ENCODE data around the gene ZNF837. TPM values are rescaled to one million over a fixed set of nuclear protein-coding genes. Genes with fewer than 3 reads are reported as not detected.
A peak's percentile ranks its signal among the peaks of the same experiment; 100 is the strongest.

The ZNF837 gene
- total RNA-seq, 2 donors from 2014 or later, result 1.8 to 2.6 TPM

DNA sequence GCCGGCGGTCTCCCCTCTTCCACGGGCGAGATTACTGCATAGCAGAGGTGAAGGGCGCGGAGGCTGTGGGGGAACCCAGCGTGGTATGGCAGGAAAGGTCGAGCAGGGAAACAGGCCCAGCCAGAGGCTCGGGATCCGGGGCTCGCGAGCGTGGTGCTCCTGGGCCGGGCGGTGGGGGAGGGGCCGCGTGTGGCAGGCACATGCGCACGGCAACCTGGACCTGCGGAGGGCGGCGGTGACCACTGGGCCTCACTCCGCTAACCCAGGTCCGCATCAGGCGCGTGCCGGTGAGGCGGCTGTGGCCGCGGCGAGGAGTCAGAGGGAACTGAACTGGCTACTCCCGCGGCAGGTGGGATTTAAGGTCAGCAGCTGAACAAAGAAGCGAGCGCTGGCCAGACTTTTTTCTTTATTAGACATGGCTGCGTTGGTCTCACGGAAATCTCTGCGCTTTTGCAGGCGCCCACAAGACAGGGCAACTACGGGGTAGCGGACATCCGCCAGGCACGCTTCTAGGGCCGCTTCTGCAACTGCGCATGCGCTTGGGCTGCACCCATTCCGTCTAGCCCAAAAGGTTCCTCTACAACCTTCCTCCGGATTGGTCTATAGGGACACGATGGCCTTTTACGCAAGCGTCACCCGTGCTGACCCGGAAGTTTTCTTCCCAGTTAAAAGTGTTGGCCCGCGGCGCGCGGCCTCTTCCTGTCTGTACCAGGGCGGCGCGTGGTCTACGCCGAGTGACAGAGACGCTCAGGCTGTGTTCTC is 5.9 kb upstream of the ZNF837 start, which contains the start of gene RPS5:
Gene RPS5 (plus strand): TSS at position 694 of the 762 bp plus-strand sequence. CDS start 869 bp downstream, outside the sequence.
- no peaks in the 10 kb centered on the region for H3K9me3 ChIP-seq
- TF ChIP-seq, protein P1, sequence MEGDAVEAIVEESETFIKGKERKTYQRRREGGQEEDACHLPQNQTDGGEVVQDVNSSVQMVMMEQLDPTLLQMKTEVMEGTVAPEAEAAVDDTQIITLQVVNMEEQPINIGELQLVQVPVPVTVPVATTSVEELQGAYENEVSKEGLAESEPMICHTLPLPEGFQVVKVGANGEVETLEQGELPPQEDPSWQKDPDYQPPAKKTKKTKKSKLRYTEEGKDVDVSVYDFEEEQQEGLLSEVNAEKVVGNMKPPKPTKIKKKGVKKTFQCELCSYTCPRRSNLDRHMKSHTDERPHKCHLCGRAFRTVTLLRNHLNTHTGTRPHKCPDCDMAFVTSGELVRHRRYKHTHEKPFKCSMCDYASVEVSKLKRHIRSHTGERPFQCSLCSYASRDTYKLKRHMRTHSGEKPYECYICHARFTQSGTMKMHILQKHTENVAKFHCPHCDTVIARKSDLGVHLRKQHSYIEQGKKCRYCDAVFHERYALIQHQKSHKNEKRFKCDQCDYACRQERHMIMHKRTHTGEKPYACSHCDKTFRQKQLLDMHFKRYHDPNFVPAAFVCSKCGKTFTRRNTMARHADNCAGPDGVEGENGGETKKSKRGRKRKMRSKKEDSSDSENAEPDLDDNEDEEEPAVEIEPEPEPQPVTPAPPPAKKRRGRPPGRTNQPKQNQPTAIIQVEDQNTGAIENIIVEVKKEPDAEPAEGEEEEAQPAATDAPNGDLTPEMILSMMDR (IDR thresholded peaks at IDR 0.05), result no peak
- intact Hi-C loops (cut with DNase I), result no loop called here
- H3K36me3 ChIP-seq, result peaks cover 7% of the 10 kb centered on the region
- peak within 1 kb of the TSS; percentile 85 for H3K4me3 ChIP-seq
- peak; percentile 98 for DNase-seq
- peak within 1 kb of the TSS; percentile 85 to 91 for H3K9ac ChIP-seq (ENCODE audit: low read depth in 2 of 2, low read length in 2 of 2)
- no peaks in the 10 kb centered on the region for H3K27me3 ChIP-seq
- peaks cover 6% of the 10 kb centered on the region for H3K4me1 ChIP-seq
- H3K27ac ChIP-seq, result peak within 1 kb of the TSS; percentile 94

DNA sequence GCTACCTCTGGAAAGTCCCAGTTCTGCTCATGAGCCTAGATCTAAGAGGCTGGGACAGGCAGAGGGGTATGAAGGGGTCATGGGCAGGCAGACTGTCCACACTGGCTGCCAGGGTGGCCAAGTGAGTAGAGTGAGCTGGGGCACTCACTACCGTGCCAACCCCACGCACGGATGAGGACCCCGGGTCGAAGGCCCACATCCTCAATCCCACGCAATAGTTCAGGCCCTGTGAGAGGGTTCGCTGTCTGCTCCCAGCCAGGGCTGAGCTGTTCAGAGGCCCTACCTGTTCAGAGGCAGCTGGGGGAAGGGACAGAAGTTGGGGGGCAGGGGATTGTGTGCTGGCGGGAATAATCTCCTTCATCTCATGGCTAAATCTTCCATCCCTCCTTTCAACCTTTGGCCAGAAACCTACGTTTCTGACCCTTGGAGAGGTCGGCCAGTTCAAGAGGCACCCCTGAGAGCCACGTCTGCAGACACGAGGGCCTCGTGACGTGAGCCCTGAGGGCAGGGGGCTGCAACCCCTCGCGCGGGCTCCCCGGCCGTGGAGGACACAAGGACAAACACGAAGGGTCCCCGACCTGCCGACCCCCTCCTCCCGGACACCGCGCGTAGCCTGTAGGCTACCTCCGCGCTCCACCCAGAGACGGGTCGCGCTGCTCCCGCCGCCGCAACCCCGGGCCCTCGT is 5.2 kb upstream of the ZNF837 start:
- Histone ChIP-seq H3K27me3 (no peaks in the 10 kb centered on the region), H3K4me1 (peaks cover 6% of the 10 kb centered on the region), H3K9ac (ENCODE audit: low read depth in 2 of 2, low read length in 2 of 2) (peak overlapping the region; percentile 85 to 91), H3K9me3 (no peaks in the 10 kb centered on the region), H3K4me3 (peak overlapping the region; percentile 85), H3K27ac (peak overlapping the region; percentile 94), H3K36me3 (peaks cover under 1% of the 10 kb centered on the region)
- intact Hi-C loops (cut with DNase I), result no loop called here
- TF ChIP-seq, protein P1 (IDR thresholded peaks at IDR 0.05), result no peak
- no peak for DNase-seq

DNA sequence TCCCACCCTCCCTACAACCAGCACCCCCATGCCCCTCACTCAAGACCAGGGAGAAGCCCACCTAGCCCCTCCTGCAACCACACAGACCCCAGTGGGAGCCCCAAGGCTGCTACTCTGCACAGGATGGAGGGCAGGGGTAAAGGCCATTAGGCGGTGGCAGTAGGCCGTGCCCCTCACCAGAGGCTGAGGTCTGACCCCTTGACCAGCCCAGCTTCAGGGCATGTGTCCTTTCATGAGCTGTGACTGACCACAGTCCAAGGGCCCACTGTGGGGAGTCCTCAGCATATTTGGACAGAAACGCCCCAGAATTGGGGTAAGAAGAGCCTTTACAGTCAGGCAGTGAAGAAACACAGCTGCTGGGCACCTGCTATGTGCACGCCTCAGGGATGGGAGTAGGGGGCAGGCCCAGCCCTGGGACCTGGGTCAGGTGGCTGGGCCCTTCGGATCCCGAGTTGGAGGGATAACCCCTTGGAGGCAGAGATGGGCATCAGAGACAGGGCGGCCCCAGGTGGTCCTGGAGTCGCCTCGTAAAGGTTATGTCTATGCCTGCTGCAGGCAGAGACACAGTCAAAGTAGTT is 4.6 kb upstream of the ZNF837 start:
- Histone ChIP-seq H3K36me3 (no peaks in the 10 kb centered on the region), H3K9ac (ENCODE audit: low read depth in 2 of 2, low read length in 2 of 2) (peak overlapping the region; percentile 85 to 91), H3K27me3 (no peaks in the 10 kb centered on the region), H3K4me1 (peaks cover 6% of the 10 kb centered on the region), H3K9me3 (no peaks in the 10 kb centered on the region), H3K4me3 (no peak overlapping the region), H3K27ac (peak overlapping the region; percentile 94)
- no peak for DNase-seq
- TF ChIP-seq, protein P1 (IDR thresholded peaks at IDR 0.05), result no peak
- intact Hi-C loops (cut with DNase I), result no loop called here

DNA sequence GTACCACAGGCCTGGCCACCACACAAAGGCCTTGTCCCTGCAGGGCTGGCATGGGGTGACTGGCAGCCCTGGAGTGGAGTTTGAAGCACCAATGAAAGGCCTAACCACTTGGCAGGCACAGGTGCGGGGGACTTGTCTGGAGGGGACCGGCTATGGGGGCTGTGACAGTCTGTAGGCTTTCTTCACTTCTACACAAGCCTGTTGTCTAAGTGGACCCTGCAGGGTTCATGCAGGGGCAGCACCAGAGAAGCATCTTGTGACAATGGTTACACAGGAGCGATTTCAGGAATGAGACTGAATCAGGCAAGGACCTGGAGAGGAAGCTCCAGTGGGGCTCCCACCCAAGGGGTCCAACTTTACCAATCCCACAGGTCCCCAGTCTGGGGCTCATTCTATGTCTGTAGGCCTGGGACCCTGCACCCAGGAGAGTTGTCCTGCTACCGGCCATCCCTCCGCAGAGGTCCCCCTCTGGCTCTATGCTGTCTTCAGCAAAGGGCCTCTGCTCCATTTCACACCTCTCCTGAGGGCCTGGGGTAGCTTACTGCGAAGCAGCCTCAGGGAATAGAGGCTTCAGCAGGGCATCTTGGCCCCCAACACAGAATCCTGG is 2.3 kb upstream of the ZNF837 start:
- H3K9ac ChIP-seq (ENCODE audit: low read depth in 2 of 2, low read length in 2 of 2), result no peak overlapping the region
- H3K4me1 ChIP-seq, result peaks cover 9% of the 10 kb centered on the region
- intact Hi-C loops (cut with DNase I), result no loop called here
- no peaks in the 10 kb centered on the region for H3K9me3 ChIP-seq
- no peak for DNase-seq
- H3K27me3 ChIP-seq, result no peaks in the 10 kb centered on the region
- H3K4me3 ChIP-seq, result no peak overlapping the region
- no peak overlapping the region for H3K27ac ChIP-seq
- H3K36me3 ChIP-seq, result no peaks in the 10 kb centered on the region
- TF ChIP-seq, protein P1 (IDR thresholded peaks at IDR 0.05), result no peak

Measured in colonic mucosa (tissue), 4 donors.